GM12891 (cell line): Measurements from ENCODE around the gene CLBA1.

Experiments
- DNase-seq: peaks from one replicate; pipeline ENCODE4 v3.0.0; 2011; ENCODE audit warnings: low spot score; ENCODE audit not compliant: insufficient read length
- FAIRE-seq: peaks from 2 replicates; lab custom pipeline; 2011; peaks lifted over from hg19 to GRCh38; lab: Jason Lieb, UNC
- PAX5 ChIP-seq: IDR thresholded peaks from 2 replicates; pipeline ENCODE4 v1.6.1; 2011; ENCODE audit warnings: low read length, moderate library complexity, mild to moderate bottlenecking; ENCODE audit not compliant: insufficient read depth, severe bottlenecking
- POLR2A ChIP-seq: IDR thresholded peaks from 2 replicates; pipeline ENCODE4 v1.6.1; 2011; ENCODE audit warnings: low read depth, low read length, control low read depth
- POLR2AphosphoS5 ChIP-seq: IDR thresholded peaks from 2 replicates; pipeline ENCODE4 v1.6.1; 2011; ENCODE audit warnings: low read depth, low read length, control low read depth
- POU2F2 ChIP-seq: IDR thresholded peaks from 2 replicates; pipeline ENCODE4 v1.6.1; 2011; ENCODE audit warnings: low read depth, mild to moderate bottlenecking, control low read depth, low read length, moderate library complexity
- SPI1 ChIP-seq: IDR thresholded peaks from 2 replicates; pipeline ENCODE4 v1.6.1; 2011; ENCODE audit warnings: low read depth, low read length, control low read depth
- TAF1 ChIP-seq: IDR thresholded peaks from 2 replicates; pipeline ENCODE4 v1.6.1; 2011; ENCODE audit warnings: low read depth, low read length, control low read depth

The CLBA1 gene

GRCh38 chr14:105006831-105007592, 21.4 kb downstream of the CLBA1 start:
- no peak for FAIRE-seq
- TF ChIP-seq PAX5 (no peak), POU2F2 (no peak), SPI1 (no peak), TAF1 (no peak), POLR2A (no peak; the same call in 1 of the 2 replicates), POLR2AphosphoS5 (no peak)
- no peak for DNase-seq

DNA sequence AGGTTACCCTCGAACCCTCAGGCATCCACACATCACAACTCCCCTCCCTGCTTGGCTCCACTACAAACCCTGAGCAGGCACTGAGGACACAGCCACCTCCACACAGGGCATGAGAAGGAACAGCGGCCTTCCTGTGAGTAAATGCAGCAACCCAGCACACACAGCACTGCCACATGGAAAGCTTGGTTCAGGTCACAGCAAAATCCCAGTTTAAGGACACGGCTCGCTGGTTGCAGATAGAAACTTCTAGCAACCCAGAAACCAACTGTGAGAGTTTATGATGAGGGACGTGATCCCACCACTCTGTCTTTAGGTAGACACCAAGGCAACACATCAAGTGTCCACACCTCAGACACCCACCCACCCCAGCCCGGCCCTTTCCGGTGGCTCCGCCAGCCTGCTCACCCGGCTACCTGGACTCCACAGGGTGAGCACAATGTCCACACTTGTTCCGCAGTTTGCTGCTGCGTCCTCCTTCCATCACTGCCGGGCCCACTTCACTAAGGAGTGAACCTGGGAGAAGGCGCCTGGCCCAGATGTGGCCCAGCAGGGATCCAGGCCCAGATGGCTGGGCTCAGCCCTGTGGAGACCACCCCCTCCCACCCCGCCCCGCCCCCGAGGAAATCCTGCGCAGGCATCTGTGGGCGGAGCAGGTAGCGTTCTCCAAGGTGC, 22.1 kb downstream of the CLBA1 start:
- TF ChIP-seq POU2F2 (no peak), PAX5 (no peak), POLR2AphosphoS5 (peak; percentile 65), TAF1 (no peak)
- DNase-seq (no peak), FAIRE-seq (no peak)

- TF ChIP-seq POLR2A (no peak), SPI1 (no peak), TAF1 (no peak), PAX5 (no peak), POU2F2 (no peak), POLR2AphosphoS5 (no peak)
- no peak for FAIRE-seq
- no peak for DNase-seq
Observed at GRCh38 chr14:105010106-105010505, 24.5 kb downstream of the CLBA1 start.

GRCh38 chr14:105010891-105011291, 25.3 kb downstream of the CLBA1 start:
- TF ChIP-seq POLR2AphosphoS5: no peak; the same call in 1 of the 2 replicates
- no peak for TF ChIP-seq SPI1
- TF ChIP-seq TAF1: no peak
- TF ChIP-seq PAX5: no peak
- 0 out of 2 replicates have a peak, but pooled peaks have one; percentile 23 for TF ChIP-seq POLR2A
- TF ChIP-seq POU2F2: no peak
- DNase-seq (no peak), FAIRE-seq (no peak)

- no peak for FAIRE-seq
- DNase-seq: no peak
- TF ChIP-seq PAX5: no peak
- TF ChIP-seq POLR2AphosphoS5: no peak
- TF ChIP-seq POLR2A: no peak
- TF ChIP-seq TAF1: no peak
Observed at GRCh38 chr14:105011312-105011990, 25.9 kb downstream of the CLBA1 start.

DNA sequence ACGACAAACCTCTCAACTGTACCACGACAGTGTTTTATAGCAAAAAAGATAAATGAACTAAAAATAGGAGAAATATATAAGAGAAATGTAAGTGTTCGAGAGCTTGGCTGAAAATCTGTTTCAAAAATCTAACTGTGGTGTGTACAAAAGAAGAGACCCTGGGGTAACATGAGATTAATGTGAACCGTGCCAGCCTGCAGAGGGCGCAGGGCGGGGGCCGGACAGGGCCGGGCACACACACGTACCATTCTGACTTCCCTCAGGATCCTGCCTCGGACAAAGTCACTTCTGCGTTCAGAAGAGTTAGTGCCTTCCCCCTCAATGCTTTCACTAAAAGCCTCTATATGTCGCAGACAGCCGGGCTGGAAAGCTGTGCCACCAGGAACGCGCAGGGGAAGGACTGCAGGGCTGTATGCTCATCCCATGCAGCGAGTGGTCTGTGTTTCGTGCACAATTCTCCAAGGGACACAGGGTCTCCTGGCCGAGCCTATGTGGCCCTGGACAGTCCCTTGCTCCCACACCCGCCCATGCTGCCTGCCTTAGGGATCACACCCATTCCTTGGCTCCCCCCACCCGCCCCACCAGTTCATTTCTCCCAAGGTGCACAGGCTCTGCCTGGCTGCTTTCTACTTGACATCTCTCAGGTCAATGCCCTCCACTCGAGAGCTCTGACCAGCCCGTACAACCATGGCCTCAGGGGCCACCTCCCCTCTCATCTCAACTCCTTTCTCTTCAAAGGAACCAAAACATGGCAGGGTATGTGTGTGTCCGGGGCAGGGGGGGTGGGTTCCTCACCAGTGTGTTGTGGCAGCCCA, 26.8 kb downstream of the CLBA1 start:
- DNase-seq: no peak
- TF ChIP-seq POU2F2 (no peak), PAX5 (no peak), TAF1 (no peak), POLR2AphosphoS5 (no peak), POLR2A (no peak; the same call in 1 of the 2 replicates), SPI1 (no peak)
- no peak for FAIRE-seq

DNA sequence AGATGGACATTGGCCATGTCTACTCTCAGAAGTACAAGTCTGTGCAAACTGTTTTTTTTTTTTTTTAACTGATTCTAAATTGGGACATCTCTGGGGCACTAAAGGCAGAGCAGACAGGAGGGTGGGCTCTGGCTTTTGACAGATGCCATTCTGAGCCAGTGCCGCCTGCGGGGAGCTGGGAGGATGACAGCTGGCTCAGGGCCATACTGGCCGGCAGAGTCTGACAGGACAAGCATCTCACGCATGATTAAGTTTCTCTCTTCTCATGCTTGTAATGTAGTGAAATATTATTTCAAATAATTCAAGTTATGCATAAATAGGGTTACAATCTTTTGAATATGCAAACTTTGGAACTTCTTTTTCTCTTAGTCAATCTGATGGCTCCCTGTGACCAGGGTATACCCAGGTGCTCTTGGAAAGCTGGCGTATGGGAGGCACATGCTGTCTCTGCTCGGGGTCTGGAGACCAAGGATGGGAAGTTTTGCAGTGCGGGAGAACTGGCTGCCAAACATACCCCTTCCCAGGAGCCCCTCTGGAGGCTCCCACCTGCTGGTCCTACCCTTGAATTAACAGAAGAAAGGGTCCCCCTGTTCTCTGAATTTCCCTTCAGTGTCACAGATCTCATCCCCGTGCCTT, 27.7 kb downstream of the CLBA1 start:
- DNase-seq (no peak), FAIRE-seq (no peak)
- TF ChIP-seq TAF1 (no peak), POU2F2 (no peak), POLR2A (no peak), POLR2AphosphoS5 (no peak), PAX5 (no peak), SPI1 (no peak)

DNA sequence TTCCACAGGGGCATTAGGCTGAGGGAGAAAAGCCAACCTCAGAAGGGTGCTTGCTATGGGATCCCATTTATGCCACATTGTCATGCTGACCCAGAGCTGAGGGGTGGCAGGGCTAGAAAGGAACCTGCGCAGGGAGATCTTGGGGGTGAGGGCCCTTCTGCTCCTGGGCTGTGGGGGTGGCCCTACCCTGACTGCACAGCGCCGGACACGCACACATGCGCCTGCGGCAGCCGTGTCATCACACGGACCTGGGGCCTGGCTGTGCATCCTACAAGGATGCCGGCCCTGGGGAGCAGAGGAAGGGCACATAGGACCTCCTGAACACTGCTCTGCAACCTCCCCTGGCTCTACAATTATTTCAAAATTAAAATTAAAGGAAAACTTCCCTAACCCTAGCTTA, 28.4 kb downstream of the CLBA1 start:
- no peak for TF ChIP-seq SPI1
- no peak for TF ChIP-seq POLR2AphosphoS5
- TF ChIP-seq POU2F2: no peak
- no peak for TF ChIP-seq PAX5
- no peak for TF ChIP-seq TAF1
- TF ChIP-seq POLR2A: no peak; the same call in 1 of the 2 replicates
- DNase-seq: no peak

More for the DNA sequence above, 28.4 kb downstream of the CLBA1 start:
- no peak for FAIRE-seq
